Liver (tissue), 3 donors: ENCODE measurements around the gene CCL18.

ENCODE experiments used
- FOXA1 ChIP-seq: IDR thresholded peaks from 2 replicates; pipeline ENCODE4 v1.6.1; 2016; ENCODE audit warnings: antibody characterized with exemption
- GABPA ChIP-seq, 2 donors: IDR thresholded peaks in 1 of 2; conservative IDR thresholded peaks in 1 of 2; 2 replicates each; pipeline ENCODE4 v1.6.1; 2016; ENCODE audit warnings: antibody characterized with exemption in 2 of 2, mild to moderate bottlenecking in 1 of 2, moderate library complexity in 1 of 2
- JUND ChIP-seq, 2 donors: IDR thresholded peaks; 2 replicates each; pipeline ENCODE4 v1.6.1; 2016; ENCODE audit warnings: antibody characterized with exemption in 2 of 2
- RAD21 ChIP-seq, 2 donors: IDR thresholded peaks; 2 replicates each; pipeline ENCODE4 v1.6.1; 2016; ENCODE audit warnings: antibody characterized with exemption in 2 of 2, mild to moderate bottlenecking in 2 of 2
- RXRA ChIP-seq, 2 donors: IDR thresholded peaks; 2 replicates each; pipeline ENCODE4 v1.6.1; 2017 to 2018; ENCODE audit warnings: antibody characterized with exemption in 2 of 2, mild to moderate bottlenecking in 1 of 2
- SP1 ChIP-seq: IDR thresholded peaks from 2 replicates; pipeline ENCODE4 v1.6.1; 2018; ENCODE audit warnings: antibody characterized with exemption, mild to moderate bottlenecking
- TAF1 ChIP-seq: conservative IDR thresholded peaks from 2 replicates; pipeline ENCODE4 v1.6.1; 2016; ENCODE audit warnings: antibody characterized with exemption, mild to moderate bottlenecking
- YY1 ChIP-seq: IDR thresholded peaks from 2 replicates; pipeline ENCODE4 v1.6.1; 2016; ENCODE audit warnings: antibody characterized with exemption, mild to moderate bottlenecking
- TF ChIP-seq, protein P1 (sequence below): fragments of 150-350 bp; IDR thresholded peaks from 2 replicates; pipeline ENCODE4 v1.5.1; 2017; ENCODE audit warnings: improper control_type of control experiment, low read depth, low read length; ENCODE audit not compliant: missing input control
- TF ChIP-seq, protein P2 (sequence below): IDR thresholded peaks from 2 replicates; pipeline ENCODE4 v1.6.1; 2016; ENCODE audit warnings: antibody characterized with exemption, mild to moderate bottlenecking
- TF ChIP-seq, protein P3 (sequence below): IDR thresholded peaks from 2 replicates; pipeline ENCODE4 v1.6.1; 2016; ENCODE audit warnings: antibody characterized with exemption
- TF ChIP-seq, protein P4 (sequence below): IDR thresholded peaks from 2 replicates; pipeline ENCODE4 v1.6.1; 2016; ENCODE audit warnings: antibody characterized with exemption
- TF ChIP-seq, protein P5 (sequence below): IDR thresholded peaks from 2 replicates; pipeline ENCODE4 v1.6.1; 2016; ENCODE audit warnings: antibody characterized with exemption
- donor health status: healthy.
- donor health status: healthy.

DNA sequence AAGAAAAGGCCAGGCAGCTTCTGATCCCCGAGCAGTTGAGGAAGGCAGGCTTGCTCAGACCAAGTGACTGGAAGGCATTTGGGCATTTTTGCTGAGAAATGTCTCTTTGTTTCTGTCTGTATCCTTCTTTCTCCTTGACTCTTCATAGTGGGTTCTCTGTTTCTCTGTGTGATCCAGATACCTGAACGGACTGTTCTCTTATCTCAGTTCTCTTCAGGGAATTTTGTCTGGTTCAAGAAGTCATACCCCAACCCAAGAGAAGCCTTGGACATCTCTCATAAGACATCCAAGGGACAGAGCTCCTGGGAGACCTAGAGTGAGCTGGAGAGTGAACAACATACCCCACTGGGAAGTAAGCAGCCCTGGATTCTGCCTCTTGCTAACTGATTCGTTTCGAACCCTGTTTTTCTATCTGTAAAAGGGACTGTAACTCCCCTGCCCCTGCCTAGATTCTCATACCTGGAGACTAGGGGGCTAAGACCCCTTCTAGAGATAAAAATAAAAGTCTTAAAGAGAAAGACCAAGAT lies 25.3 kb downstream of the CCL18 start:
- TF ChIP-seq, protein P1, sequence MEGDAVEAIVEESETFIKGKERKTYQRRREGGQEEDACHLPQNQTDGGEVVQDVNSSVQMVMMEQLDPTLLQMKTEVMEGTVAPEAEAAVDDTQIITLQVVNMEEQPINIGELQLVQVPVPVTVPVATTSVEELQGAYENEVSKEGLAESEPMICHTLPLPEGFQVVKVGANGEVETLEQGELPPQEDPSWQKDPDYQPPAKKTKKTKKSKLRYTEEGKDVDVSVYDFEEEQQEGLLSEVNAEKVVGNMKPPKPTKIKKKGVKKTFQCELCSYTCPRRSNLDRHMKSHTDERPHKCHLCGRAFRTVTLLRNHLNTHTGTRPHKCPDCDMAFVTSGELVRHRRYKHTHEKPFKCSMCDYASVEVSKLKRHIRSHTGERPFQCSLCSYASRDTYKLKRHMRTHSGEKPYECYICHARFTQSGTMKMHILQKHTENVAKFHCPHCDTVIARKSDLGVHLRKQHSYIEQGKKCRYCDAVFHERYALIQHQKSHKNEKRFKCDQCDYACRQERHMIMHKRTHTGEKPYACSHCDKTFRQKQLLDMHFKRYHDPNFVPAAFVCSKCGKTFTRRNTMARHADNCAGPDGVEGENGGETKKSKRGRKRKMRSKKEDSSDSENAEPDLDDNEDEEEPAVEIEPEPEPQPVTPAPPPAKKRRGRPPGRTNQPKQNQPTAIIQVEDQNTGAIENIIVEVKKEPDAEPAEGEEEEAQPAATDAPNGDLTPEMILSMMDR, result no peak
- TF ChIP-seq SP1, result no peak
- TF ChIP-seq, protein P2, sequence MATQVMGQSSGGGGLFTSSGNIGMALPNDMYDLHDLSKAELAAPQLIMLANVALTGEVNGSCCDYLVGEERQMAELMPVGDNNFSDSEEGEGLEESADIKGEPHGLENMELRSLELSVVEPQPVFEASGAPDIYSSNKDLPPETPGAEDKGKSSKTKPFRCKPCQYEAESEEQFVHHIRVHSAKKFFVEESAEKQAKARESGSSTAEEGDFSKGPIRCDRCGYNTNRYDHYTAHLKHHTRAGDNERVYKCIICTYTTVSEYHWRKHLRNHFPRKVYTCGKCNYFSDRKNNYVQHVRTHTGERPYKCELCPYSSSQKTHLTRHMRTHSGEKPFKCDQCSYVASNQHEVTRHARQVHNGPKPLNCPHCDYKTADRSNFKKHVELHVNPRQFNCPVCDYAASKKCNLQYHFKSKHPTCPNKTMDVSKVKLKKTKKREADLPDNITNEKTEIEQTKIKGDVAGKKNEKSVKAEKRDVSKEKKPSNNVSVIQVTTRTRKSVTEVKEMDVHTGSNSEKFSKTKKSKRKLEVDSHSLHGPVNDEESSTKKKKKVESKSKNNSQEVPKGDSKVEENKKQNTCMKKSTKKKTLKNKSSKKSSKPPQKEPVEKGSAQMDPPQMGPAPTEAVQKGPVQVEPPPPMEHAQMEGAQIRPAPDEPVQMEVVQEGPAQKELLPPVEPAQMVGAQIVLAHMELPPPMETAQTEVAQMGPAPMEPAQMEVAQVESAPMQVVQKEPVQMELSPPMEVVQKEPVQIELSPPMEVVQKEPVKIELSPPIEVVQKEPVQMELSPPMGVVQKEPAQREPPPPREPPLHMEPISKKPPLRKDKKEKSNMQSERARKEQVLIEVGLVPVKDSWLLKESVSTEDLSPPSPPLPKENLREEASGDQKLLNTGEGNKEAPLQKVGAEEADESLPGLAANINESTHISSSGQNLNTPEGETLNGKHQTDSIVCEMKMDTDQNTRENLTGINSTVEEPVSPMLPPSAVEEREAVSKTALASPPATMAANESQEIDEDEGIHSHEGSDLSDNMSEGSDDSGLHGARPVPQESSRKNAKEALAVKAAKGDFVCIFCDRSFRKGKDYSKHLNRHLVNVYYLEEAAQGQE, result no peak
- no peak for TF ChIP-seq GABPA (IDR thresholded peaks at IDR 0.05 in 1 of 2, conservative IDR thresholded peaks at IDR 0.05 in 1 of 2)
- no peak for TF ChIP-seq TAF1
- TF ChIP-seq, protein P3, sequence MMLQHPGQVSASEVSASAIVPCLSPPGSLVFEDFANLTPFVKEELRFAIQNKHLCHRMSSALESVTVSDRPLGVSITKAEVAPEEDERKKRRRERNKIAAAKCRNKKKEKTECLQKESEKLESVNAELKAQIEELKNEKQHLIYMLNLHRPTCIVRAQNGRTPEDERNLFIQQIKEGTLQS, result no peak
- TF ChIP-seq JUND (IDR thresholded peaks at IDR 0.05), result no peak
- no peak for TF ChIP-seq FOXA1
- TF ChIP-seq, protein P4, sequence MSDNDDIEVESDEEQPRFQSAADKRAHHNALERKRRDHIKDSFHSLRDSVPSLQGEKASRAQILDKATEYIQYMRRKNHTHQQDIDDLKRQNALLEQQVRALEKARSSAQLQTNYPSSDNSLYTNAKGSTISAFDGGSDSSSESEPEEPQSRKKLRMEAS, result no peak
- no peak for TF ChIP-seq RAD21 (IDR thresholded peaks at IDR 0.05)
- TF ChIP-seq YY1, result no peak
- no peak for TF ChIP-seq RXRA (IDR thresholded peaks at IDR 0.05)
- TF ChIP-seq, protein P5, sequence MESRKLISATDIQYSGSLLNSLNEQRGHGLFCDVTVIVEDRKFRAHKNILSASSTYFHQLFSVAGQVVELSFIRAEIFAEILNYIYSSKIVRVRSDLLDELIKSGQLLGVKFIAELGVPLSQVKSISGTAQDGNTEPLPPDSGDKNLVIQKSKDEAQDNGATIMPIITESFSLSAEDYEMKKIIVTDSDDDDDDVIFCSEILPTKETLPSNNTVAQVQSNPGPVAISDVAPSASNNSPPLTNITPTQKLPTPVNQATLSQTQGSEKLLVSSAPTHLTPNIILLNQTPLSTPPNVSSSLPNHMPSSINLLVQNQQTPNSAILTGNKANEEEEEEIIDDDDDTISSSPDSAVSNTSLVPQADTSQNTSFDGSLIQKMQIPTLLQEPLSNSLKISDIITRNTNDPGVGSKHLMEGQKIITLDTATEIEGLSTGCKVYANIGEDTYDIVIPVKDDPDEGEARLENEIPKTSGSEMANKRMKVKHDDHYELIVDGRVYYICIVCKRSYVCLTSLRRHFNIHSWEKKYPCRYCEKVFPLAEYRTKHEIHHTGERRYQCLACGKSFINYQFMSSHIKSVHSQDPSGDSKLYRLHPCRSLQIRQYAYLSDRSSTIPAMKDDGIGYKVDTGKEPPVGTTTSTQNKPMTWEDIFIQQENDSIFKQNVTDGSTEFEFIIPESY, result no peak
